HCT116 (cell line): ENCODE data around the gene THRA. TPM values are rescaled to one million over a fixed set of nuclear protein-coding genes. Genes with fewer than 3 reads are reported as not detected.
A peak's percentile ranks its signal among the peaks of the same experiment; 100 is the strongest.

Experiments used
- ATAC-seq: fragments of 200-7000 bp; cut with Tn5 transposase; 2 replicates; pipeline ENCODE4 v1.9.1; 2020; ENCODE audit warnings: mild to moderate bottlenecking, moderate library complexity
- BruUV-seq: library from RNA; stranded (reverse); fragments of 400-500 nt; replicated peaks from 2 replicates; lab custom pipeline; 2021; lab: Mats Ljungman, UMichigan
- CTCF ChIA-PET: fragments of 300-600 bp; sonication (Branson Sonifier 250); formaldehyde crosslinking; loops from one replicate; lab custom pipeline; 2021; ENCODE audit warnings: antibody characterized with exemption; lab: Charles Lee
- POLR2A ChIA-PET: fragments of 300-600, 350-600 bp; sonication (Branson Sonifier 250); formaldehyde crosslinking; loops from one replicate; lab custom pipeline; 2021; ENCODE audit warnings: antibody characterized with exemption; lab: Charles Lee
- RAD21 ChIA-PET, 2 experiments: fragments of 300-600 bp; sonication (Branson Sonifier 250); formaldehyde crosslinking; loops; one replicate each; lab custom pipeline; 2023; ENCODE audit warnings: low total read pairs in 2 of 2; ENCODE audit not compliant: uncharacterized antibody in 2 of 2, unreplicated experiment in 2 of 2, low non-redundant PET in 1 of 2; lab: Charles Lee
- DNase-seq: peaks from one replicate; pipeline ENCODE4 v3.0.0-alpha.2; 2010; ENCODE audit warnings: low read depth, low spot score
- H2AFZ ChIP-seq: fragments of 200-600 bp; shearing (Covaris generic), sonication (generic); 2 replicates; pipeline ENCODE4 v1.6.1; 2017; ENCODE audit warnings: low read depth, mixed run types, mixed read lengths, antibody characterized with exemption, low read length; ENCODE audit not compliant: poor library complexity, severe bottlenecking
- H3K27ac ChIP-seq: 2 replicates; pipeline ENCODE4 v1.5.1; 2012; ENCODE audit warnings: low read depth, low read length
- H3K27me3 ChIP-seq: fragments of 200-600 bp; sonication (generic); 2 replicates; pipeline ENCODE4 v1.6.1; 2016; ENCODE audit warnings: mixed run types, low read length, mixed read lengths; ENCODE audit not compliant: insufficient read depth
- H3K36me3 ChIP-seq, 2 experiments: fragments of 200-500 bp in 1 of 2; fragments of 200-600 bp in 1 of 2; sonication (Bioruptor generic) in 1 of 2; sonication (generic) in 1 of 2; 2 replicates each; pipeline versions ENCODE4 v1.5.1 to v1.6.1; 2014 to 2016; ENCODE audit warnings: low read length in 2 of 2, inconsistent platforms in 1 of 2, mixed read lengths in 1 of 2, mixed run types in 1 of 2; ENCODE audit not compliant: insufficient read depth in 2 of 2, control insufficient read depth in 1 of 2
- H3K4me1 ChIP-seq, 2 experiments: fragments of 200-600 bp in 1 of 2; sonication (generic) in 1 of 2; 2 replicates each; pipeline versions ENCODE4 v1.5.1 to v1.6.1; 2012 to 2017; ENCODE audit warnings: low read length in 2 of 2, inconsistent platforms in 1 of 2, mild to moderate bottlenecking in 1 of 2, mixed read lengths in 1 of 2, mixed run types in 1 of 2, moderate library complexity in 1 of 2; ENCODE audit not compliant: insufficient read depth in 2 of 2, control insufficient read depth in 1 of 2
- H3K4me2 ChIP-seq: fragments of 200-600 bp; sonication (generic); 2 replicates; pipeline ENCODE4 v1.6.1; 2017; ENCODE audit warnings: mixed run types, low read length, mixed read lengths
- H3K4me3 ChIP-seq, 2 experiments: fragments of 200-600 bp in 1 of 2; sonication (generic) in 1 of 2; replicated peaks in 1 of 2; 2 replicates each; pipeline ENCODE4 v1.5.1; 2011 to 2016; ENCODE audit warnings: low read length in 2 of 2, control low read depth in 1 of 2, low read depth in 1 of 2, mild to moderate bottlenecking in 1 of 2, mixed read lengths in 1 of 2, mixed run types in 1 of 2
- H3K79me2 ChIP-seq: fragments of 200-600 bp; sonication (generic); 2 replicates; pipeline ENCODE4 v1.6.1; 2017; ENCODE audit warnings: mild to moderate bottlenecking, mixed run types, low read length, moderate library complexity, mixed read lengths; ENCODE audit not compliant: insufficient read depth
- H3K9ac ChIP-seq: fragments of 200-600 bp; sonication (generic); 2 replicates; pipeline ENCODE4 v1.6.1; 2016; ENCODE audit warnings: low read length, mixed read lengths
- H3K9me2 ChIP-seq: fragments of 200-600 bp; sonication (generic), shearing (Covaris generic); 2 replicates; pipeline ENCODE4 v1.6.1; 2017; ENCODE audit warnings: mixed run types, mild to moderate bottlenecking, moderate library complexity; ENCODE audit not compliant: insufficient read depth
- H3K9me3 ChIP-seq, 2 experiments: fragments of 200-500 bp in 1 of 2; fragments of 200-600 bp in 1 of 2; sonication (Bioruptor generic) in 1 of 2; sonication (generic) in 1 of 2; 2 replicates each; pipeline ENCODE4 v1.6.1; 2014 to 2017; ENCODE audit warnings: low read length in 2 of 2, mixed read lengths in 2 of 2, inconsistent platforms in 1 of 2, low read depth in 1 of 2, mild to moderate bottlenecking in 1 of 2, mixed run types in 1 of 2, moderate library complexity in 1 of 2; ENCODE audit not compliant: control insufficient read depth in 1 of 2, insufficient read depth in 1 of 2
- H4K20me1 ChIP-seq: fragments of 200-600 bp; sonication (generic), shearing (Covaris generic); 2 replicates; pipeline ENCODE4 v1.6.1; 2017; ENCODE audit warnings: mixed run types, mild to moderate bottlenecking, moderate library complexity; ENCODE audit not compliant: insufficient read depth
- EGR1 ChIP-seq: IDR thresholded peaks from 2 replicates; pipeline ENCODE4 v1.6.1; 2012; ENCODE audit warnings: low read depth
- FOSL1 ChIP-seq: IDR thresholded peaks from 2 replicates; pipeline ENCODE4 v1.6.1; 2012; ENCODE audit warnings: low read depth
- POLR2A ChIP-seq: IDR thresholded peaks from 2 replicates; pipeline ENCODE4 v1.7.0; 2011; ENCODE audit warnings: borderline replicate concordance; ENCODE audit not compliant: insufficient read depth, insufficient read length; ENCODE audit errors: extremely low read depth
- RAD21 ChIP-seq: IDR thresholded peaks from 2 replicates; pipeline ENCODE4 v1.6.1; 2012; ENCODE audit warnings: low read depth, mild to moderate bottlenecking
- SIN3A ChIP-seq: IDR thresholded peaks from 2 replicates; pipeline ENCODE4 v1.6.1; 2012; ENCODE audit warnings: low read depth
- SP1 ChIP-seq: IDR thresholded peaks from 2 replicates; pipeline ENCODE4 v1.6.1; 2012; ENCODE audit warnings: low read depth
- TCF7L2 ChIP-seq: IDR thresholded peaks from 2 replicates; pipeline ENCODE4 v1.7.0; 2011; ENCODE audit warnings: borderline replicate concordance, inconsistent platforms; ENCODE audit not compliant: insufficient read depth, insufficient read length; ENCODE audit errors: extremely low read depth
- YY1 ChIP-seq: IDR thresholded peaks from 2 replicates; pipeline ENCODE4 v1.6.1; 2011; ENCODE audit warnings: low read length, low read depth, moderate library complexity, mild to moderate bottlenecking; ENCODE audit not compliant: insufficient replicate concordance; ENCODE audit errors: extremely low read depth
- ZFX ChIP-seq: fragments of 450-650 bp; IDR thresholded peaks from 2 replicates; pipeline ENCODE4 v1.6.1; 2017
- ZNF274 ChIP-seq: fragments of 200-500 bp; sonication (Bioruptor generic); IDR thresholded peaks from 2 replicates; pipeline ENCODE4 v1.6.1; 2014; ENCODE audit warnings: mild to moderate bottlenecking, low read depth, low read length, inconsistent platforms
- intact Hi-C: fragments of 100-400 bp; cut with micrococcal nuclease; formaldehyde crosslinking; loops from 2 replicates; pipeline ENCODE4 v1.10.0; 2022
- total RNA-seq: library from RNA; stranded (reverse); gene quantifications from one replicate; pipeline ENCODE4 v1.2.1, GENCODE V29; 2021; ENCODE audit not compliant: unreplicated experiment
- TF ChIP-seq, protein P1 (sequence below): IDR thresholded peaks from 2 replicates; pipeline ENCODE4 v1.6.1; 2011; ENCODE audit warnings: mild to moderate bottlenecking, low read length, moderate library complexity; ENCODE audit not compliant: insufficient replicate concordance; ENCODE audit errors: extremely low read depth
- TF ChIP-seq, protein P2 (sequence below), 3 experiments: fragments of 200-600 bp in 1 of 3; sonication (generic) in 1 of 3; IDR thresholded peaks in 2 of 3; conservative IDR thresholded peaks in 1 of 3; 2 replicates each; pipeline ENCODE4 v1.5.1; 2012 to 2017; ENCODE audit warnings: low read depth in 2 of 3, low read length in 2 of 3, antibody characterized with exemption in 1 of 3, borderline replicate concordance in 1 of 3, control low read depth in 1 of 3, mild to moderate bottlenecking in 1 of 3, mixed read lengths in 1 of 3, mixed run types in 1 of 3, moderate library complexity in 1 of 3; ENCODE audit not compliant: insufficient read depth in 1 of 3

THRA gene
- total RNA-seq, 1 experiment from 2014 or later = 23.3 TPM

DNA sequence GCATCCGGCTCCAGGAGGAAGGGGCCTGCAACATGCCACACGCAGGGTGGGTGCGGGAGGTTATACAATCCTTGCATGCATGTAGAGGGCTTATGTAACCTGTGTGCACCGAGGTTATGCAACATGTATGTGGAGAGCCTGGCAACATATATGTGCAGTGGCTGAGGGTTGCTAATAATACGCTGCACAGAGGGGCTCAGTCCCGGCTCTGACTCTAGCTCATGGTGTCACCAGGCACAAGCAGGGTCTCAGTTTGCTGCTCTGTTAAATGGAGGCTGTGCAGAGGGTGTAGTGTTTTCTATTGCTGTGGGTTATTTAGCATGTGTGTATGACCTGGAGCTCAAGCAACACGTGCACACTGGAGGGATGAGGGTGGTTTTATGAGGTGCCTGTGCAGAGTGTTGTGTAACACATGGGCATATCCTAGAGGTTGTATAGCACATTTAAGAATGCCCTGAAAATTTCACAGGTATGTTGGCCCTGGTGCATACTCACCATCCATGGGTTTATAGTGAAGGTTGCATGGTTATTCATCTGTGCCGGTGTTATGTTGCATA is 13.3 kb downstream of the THRA start:
- H3K4me1 ChIP-seq = peaks cover 43 to 49% of the 10 kb centered on the region in 2 experiments
- H2AFZ ChIP-seq = no peak overlapping the region
- CTCF ChIA-PET = interaction anchor here (0.6 to 2.7 kb wide), 17 partner anchors 8 to 1941 kb away, joined by 3 to 36 read pairs (median 7); partner anchors contain the start of genes DNAJC7 and MED24
- no peaks in the 10 kb centered on the region for H3K9me2 ChIP-seq
- no peaks in the 10 kb centered on the region for H4K20me1 ChIP-seq
- DNase-seq (no peak), ATAC-seq (no peak)
- no peaks in the 10 kb centered on the region for H3K36me3 ChIP-seq
- H3K27me3 ChIP-seq = no peaks in the 10 kb centered on the region
- no peak overlapping the region for H3K9ac ChIP-seq
- H3K9me3 ChIP-seq = no peaks in the 10 kb centered on the region
- TF ChIP-seq FOSL1 (no peak), SIN3A (no peak), SP1 (no peak), YY1 (no peak), TCF7L2 (no peak), ZFX (no peak), ZNF274 (no peak), EGR1 (no peak), RAD21 (no peak), POLR2A (no peak)
- TF ChIP-seq, protein P1, sequence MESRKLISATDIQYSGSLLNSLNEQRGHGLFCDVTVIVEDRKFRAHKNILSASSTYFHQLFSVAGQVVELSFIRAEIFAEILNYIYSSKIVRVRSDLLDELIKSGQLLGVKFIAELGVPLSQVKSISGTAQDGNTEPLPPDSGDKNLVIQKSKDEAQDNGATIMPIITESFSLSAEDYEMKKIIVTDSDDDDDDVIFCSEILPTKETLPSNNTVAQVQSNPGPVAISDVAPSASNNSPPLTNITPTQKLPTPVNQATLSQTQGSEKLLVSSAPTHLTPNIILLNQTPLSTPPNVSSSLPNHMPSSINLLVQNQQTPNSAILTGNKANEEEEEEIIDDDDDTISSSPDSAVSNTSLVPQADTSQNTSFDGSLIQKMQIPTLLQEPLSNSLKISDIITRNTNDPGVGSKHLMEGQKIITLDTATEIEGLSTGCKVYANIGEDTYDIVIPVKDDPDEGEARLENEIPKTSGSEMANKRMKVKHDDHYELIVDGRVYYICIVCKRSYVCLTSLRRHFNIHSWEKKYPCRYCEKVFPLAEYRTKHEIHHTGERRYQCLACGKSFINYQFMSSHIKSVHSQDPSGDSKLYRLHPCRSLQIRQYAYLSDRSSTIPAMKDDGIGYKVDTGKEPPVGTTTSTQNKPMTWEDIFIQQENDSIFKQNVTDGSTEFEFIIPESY = no peak
- TF ChIP-seq, protein P2, sequence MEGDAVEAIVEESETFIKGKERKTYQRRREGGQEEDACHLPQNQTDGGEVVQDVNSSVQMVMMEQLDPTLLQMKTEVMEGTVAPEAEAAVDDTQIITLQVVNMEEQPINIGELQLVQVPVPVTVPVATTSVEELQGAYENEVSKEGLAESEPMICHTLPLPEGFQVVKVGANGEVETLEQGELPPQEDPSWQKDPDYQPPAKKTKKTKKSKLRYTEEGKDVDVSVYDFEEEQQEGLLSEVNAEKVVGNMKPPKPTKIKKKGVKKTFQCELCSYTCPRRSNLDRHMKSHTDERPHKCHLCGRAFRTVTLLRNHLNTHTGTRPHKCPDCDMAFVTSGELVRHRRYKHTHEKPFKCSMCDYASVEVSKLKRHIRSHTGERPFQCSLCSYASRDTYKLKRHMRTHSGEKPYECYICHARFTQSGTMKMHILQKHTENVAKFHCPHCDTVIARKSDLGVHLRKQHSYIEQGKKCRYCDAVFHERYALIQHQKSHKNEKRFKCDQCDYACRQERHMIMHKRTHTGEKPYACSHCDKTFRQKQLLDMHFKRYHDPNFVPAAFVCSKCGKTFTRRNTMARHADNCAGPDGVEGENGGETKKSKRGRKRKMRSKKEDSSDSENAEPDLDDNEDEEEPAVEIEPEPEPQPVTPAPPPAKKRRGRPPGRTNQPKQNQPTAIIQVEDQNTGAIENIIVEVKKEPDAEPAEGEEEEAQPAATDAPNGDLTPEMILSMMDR (IDR thresholded peaks at IDR 0.05 in 2 of 3, conservative IDR thresholded peaks at IDR 0.05 in 1 of 3; ENCODE audit: borderline replicate concordance in 1 of 3, insufficient read depth in 1 of 3, low read depth in 2 of 3, low read length in 2 of 3) = no peak
- peak overlapping the region; percentile 57 for H3K4me2 ChIP-seq
- POLR2A ChIA-PET = interaction anchor here (0.8 to 1.8 kb wide), 3 partner anchors 10 to 25 kb away, joined by 3 to 18 read pairs (median 4); partner anchors contain the start of gene NR1D1
- H3K4me3 ChIP-seq = no peak overlapping the region
- no peak overlapping the region; the same call in 1 of the 2 replicates for H3K27ac ChIP-seq
- BruUV-seq = no TSS peak
- no peaks in the 10 kb centered on the region; the same call in 1 of the 2 replicates for H3K79me2 ChIP-seq
- RAD21 ChIA-PET = interaction anchor here (0.6 to 1.4 kb wide), 5 partner anchors 22 to 41 kb away, joined by 3 to 6 read pairs (median 3); partner anchors contain the start of gene MED24 (in 1 of the 2)
- intact Hi-C loops = no loop called here
